Cardiac fibroblast (primary cell): ENCODE results near the gene MYO7B.

Experiments used
- DNase-seq, 2 donors: peaks; one replicate each; pipeline versions ENCODE4 v3.0.0 to v3.0.0-alpha.2; 2010; ENCODE audit warnings: low read depth in 2 of 2
- H3K4me3 ChIP-seq, 2 donors: replicated peaks in 1 of 2; 1 replicate in 1 of 2; 2 replicates in 1 of 2; pipeline ENCODE4 v1.5.1; 2011; ENCODE audit warnings: low read depth in 2 of 2, low read length in 2 of 2, mild to moderate bottlenecking in 2 of 2, moderate library complexity in 1 of 2
- CTCF ChIP-seq: IDR thresholded peaks from one replicate; pipeline ENCODE4 v1.5.1; 2011; ENCODE audit warnings: low read depth, mild to moderate bottlenecking, low read length, inconsistent platforms

The MYO7B gene

GRCh38 chr2:127648321-127648720, 112.8 kb downstream of the MYO7B start:
- DNase-seq: no peak
- no peak for TF ChIP-seq CTCF
- H3K4me3 ChIP-seq: no peak overlapping the region

- H3K4me3 ChIP-seq: no peak overlapping the region
- no peak for TF ChIP-seq CTCF
- no peak for DNase-seq
These were observed 113.7 kb downstream of the MYO7B start for GRCh38 chr2:127649100-127649611.

- DNase-seq: peak; percentile 88 to 90
- no peak overlapping the region for H3K4me3 ChIP-seq
- TF ChIP-seq CTCF: peak; percentile 83
These were observed 114.2 kb downstream of the MYO7B start for GRCh38 chr2:127649684-127650040.

GRCh38 chr2:127650041-127650784, 114.7 kb downstream of the MYO7B start:
- no peak for DNase-seq
- no peak for TF ChIP-seq CTCF
- no peak overlapping the region for H3K4me3 ChIP-seq

GRCh38 chr2:127650785-127651380, 115.4 kb downstream of the MYO7B start:
- H3K4me3 ChIP-seq: no peak overlapping the region
- no peak for TF ChIP-seq CTCF
- DNase-seq: no peak

GRCh38 chr2:127651381-127651809, 115.9 kb downstream of the MYO7B start:
- no peak for DNase-seq
- TF ChIP-seq CTCF: no peak
- H3K4me3 ChIP-seq: no peak overlapping the region
